ACHN (cell line): Measurements from ENCODE around the gene ADAM10.

Experiments
- DNase-seq: peaks from one replicate; pipeline ENCODE4 v3.0.0-alpha.2; 2015
- in situ Hi-C: cut with HindIII; loops from 2 replicates; pipeline ENCODE4 v1.10.0; 2017; ENCODE audit warnings: low sequenced_read_pairs, low pct_ligation_motif_present, low pct_unique_long_range_greater_than_20kb

The ADAM10 gene

DNA sequence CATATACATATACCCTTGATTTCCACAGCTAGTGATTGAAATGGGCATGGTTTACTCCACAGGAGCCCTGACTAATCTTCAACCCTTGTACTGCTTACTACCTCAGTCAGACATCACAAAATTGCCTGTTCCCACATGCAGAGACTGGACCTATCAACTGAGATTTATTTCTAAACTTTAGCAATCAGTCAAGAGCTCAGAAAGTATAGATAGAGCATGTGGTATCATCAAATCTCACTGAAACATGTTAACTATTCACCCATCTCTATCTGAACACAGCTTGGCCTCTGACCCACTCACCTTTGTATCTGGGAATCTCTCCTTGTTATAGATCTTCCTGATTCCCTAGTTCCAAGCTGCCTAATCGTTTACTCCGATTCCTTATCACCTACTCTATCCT lies 14.6 kb downstream of the ADAM10 start:
- no peak for DNase-seq
- in situ Hi-C loops, result no loop called here

GRCh38 chr15:58732625-58733363 lies 16.7 kb downstream of the ADAM10 start:
- in situ Hi-C loops, result no loop called here
- DNase-seq, result no peak

DNA sequence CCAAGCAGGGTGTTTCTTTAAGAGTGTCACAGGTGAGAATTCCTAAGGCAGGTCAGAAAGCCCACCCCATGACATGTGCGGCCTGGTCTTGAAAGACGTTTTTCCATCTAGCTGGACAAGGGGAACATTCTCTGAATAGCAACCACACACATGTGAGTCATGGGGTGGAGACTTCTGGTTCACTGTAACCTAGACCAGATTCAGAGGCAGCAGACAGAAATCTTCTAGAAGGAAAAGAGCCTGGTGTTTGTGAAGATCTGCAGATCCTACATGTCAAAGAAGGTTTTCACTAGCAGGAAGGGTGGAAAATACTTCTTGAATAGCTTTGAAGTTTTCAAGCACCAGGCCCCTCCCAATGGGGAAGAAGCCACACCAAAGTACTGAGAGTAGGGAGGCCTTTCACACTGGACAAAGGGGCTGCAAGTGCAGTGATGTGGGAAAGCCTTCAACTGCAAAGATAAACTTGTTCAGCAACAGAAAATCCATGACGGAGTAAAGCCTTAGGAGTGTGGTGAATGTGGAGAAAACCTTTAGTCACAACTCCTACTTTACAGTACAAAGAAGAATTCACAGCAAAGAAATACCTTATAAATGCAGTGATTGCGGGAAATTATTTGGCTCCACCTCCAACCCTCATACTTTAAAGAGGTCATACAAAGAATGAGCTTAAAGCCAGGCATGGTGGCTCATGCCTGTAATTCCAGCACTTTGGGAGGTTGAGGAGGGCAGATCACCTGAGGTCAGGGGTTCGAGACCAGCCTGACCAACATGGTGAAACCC lies 17.6 kb downstream of the ADAM10 start:
- peak; percentile 46 for DNase-seq
- in situ Hi-C loops, result no loop called here

- in situ Hi-C loops, result no loop called here
- DNase-seq, result no peak
Measured at GRCh38 chr15:58726867-58727266, 22.6 kb downstream of the ADAM10 start.

- DNase-seq, result no peak
- in situ Hi-C loops, result no loop called here
Measured at GRCh38 chr15:58724466-58724865, 25.0 kb downstream of the ADAM10 start.

GRCh38 chr15:58717357-58717756 lies 32.1 kb downstream of the ADAM10 start:
- in situ Hi-C loops, result no loop called here
- DNase-seq, result no peak

DNA sequence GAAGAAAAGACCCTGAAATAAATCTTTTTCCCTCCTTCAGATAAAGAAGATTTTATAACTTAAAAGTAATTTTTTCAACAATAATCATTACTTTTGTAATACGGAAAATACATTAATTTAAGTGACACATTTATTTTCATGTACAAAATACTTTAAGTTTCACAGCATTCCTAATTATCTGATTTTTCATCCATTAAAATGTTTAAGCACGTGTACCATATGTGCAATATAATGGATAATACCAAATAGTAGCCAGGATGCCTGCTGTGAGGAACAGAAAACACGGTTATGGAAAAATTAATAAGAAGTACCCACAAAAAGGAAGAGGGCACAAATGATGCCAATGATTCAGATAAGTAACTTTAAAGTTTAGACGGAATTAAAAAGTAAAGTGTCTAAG lies 33.5 kb downstream of the ADAM10 start:
- in situ Hi-C loops, result no loop called here
- DNase-seq, result no peak

GRCh38 chr15:58715266-58715917 lies 34.1 kb downstream of the ADAM10 start:
- in situ Hi-C loops, result no loop called here
- DNase-seq, result no peak

DNA sequence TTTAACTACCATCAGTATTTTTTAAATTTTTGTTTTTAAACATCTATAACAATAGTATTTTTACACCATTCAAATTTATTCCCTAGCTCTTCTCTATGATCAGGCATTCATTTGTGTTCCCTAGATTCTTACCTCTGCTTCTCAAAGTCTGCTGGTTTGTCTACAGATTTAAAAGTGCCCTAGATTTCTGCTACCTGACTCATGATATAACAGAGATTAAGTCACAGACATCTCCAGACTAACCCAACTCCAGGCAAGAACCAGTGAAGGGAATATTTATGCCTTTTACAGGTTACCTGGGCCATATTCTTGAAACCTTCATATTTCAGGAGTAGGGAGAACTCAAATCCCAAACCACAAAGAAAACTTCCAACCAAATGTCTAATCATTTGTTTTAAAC lies 38.8 kb downstream of the ADAM10 start:
- in situ Hi-C loops, result no loop called here
- DNase-seq, result no peak

GRCh38 chr15:58707397-58707796 lies 42.1 kb downstream of the ADAM10 start:
- in situ Hi-C loops, result no loop called here
- no peak for DNase-seq

DNA sequence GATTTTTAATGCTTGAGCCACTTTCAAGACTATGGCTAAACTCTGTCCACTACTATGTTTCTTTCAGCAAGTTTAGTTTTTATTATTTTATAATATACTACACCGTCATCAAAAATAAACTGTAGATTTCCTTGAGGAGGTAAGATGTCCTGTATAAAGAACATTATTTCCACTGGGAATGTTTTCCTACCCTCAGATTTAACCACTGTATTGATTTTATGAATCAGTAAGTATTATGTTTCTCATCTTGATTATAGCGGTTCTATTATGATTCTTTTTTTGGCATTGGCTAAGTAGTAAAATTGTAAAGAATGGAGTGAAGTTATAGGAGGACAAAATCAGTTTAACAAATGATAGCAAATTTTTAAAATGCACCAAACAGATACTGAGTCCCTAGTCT lies 44.4 kb downstream of the ADAM10 start:
- in situ Hi-C loops, result no loop called here
- no peak for DNase-seq

- in situ Hi-C loops, result no loop called here
Measured at GRCh38 chr15:58704155-58704865, 45.2 kb downstream of the ADAM10 start.

GRCh38 chr15:58703610-58704009 lies 45.9 kb downstream of the ADAM10 start:
- in situ Hi-C loops, result no loop called here
- DNase-seq, result no peak

More at GRCh38 chr15:58704155-58704865, 45.2 kb downstream of the ADAM10 start:
- DNase-seq, result no peak

- no peak for DNase-seq
- in situ Hi-C loops, result no loop called here
Measured at GRCh38 chr15:58702233-58702632, 47.3 kb downstream of the ADAM10 start.

- in situ Hi-C loops, result no loop called here
- DNase-seq, result no peak
Measured at GRCh38 chr15:58701376-58701775, 48.1 kb downstream of the ADAM10 start.

- no peak for DNase-seq
- in situ Hi-C loops, result no loop called here
Measured at GRCh38 chr15:58699769-58700168, 49.7 kb downstream of the ADAM10 start.

DNA sequence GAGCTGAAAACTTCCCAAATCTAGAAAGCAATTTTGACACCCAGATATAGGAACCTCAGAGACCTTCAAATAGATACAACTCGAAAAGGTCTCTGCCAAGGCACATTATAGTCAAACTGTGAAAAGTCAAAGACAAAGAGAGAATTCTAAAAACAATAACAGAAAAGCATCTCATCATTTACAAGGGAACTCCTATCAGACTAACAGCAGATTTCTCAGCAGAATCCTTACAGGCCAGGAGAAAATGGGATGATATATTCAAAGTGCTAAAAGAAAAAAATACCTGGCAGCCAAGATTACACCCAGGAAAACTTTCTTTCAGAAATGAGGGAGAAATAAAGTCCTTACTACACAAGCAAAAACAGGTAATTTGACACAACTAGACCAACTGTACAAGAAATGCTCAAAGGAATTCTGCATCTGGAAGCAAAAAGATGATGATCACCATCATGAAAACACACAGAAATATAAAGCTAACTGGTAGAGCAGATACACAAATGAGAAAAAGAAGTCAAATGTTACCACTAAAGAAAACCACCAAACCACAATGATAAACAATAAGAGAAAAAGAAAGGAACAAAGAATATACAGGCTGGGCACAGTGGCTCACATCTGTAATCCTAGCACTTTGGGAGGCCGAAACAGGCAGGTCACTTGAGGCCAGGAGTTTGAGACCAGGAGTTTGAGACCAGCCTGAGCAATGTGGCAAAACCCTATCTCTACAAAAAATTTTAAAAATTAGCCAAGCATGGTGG lies 50.4 kb downstream of the ADAM10 start:
- DNase-seq, result no peak
- in situ Hi-C loops, result no loop called here

DNA sequence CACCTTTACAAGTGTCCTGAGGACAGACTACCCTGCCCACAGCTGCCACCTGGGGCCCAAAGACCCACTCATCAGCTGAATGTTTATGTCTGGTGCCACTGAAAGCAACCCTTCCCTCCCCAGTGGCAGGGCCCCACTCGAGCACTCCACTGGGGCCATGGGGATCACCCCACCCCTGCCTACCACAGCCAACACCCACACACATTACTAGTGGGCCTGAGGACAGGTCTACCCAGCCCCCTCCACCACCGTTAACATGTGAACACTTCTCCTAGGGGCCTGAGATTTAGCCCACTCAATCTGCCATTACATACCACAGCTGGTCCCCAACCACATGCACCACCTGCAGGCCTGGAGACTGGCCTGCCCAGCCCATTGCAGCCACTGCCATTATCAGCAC lies 52.3 kb downstream of the ADAM10 start:
- in situ Hi-C loops, result no loop called here
- DNase-seq, result no peak
